ENCODE data around the gene HIVEP3.

HIVEP3 gene

GRCh38 chr1:41613689-41614574, 304.8 kb downstream of the HIVEP3 start:
- Histone ChIP-seq H3K4me1 (ENCODE audit: insufficient read depth, insufficient read length) (peaks cover 15% of the 10 kb centered on the region), H3K27me3 (ENCODE audit: insufficient read depth, insufficient read length) (no peaks in the 10 kb centered on the region), H3K9ac (ENCODE audit: insufficient read length, low read depth) (no peak overlapping the region), H3K9me3 (ENCODE audit: insufficient read depth, low read length) (no peaks in the 10 kb centered on the region), H3K36me3 (ENCODE audit: insufficient read depth, insufficient read length, low read length) (no peaks in the 10 kb centered on the region), H3K4me3 (ENCODE audit: insufficient read length, low read depth) (no peak overlapping the region)
- DNase-seq (ENCODE audit: low read depth, low spot score) = no peak
- TF ChIP-seq SUZ12 (IDR thresholded peaks at IDR 0.05; ENCODE audit: extremely low read depth, insufficient read depth, insufficient read length) (no peak), ZNF274 (IDR thresholded peaks at IDR 0.05; ENCODE audit: low read depth, low read length) (no peak), YY1 (IDR thresholded peaks at IDR 0.05; ENCODE audit: insufficient read depth, insufficient read length) (no peak)

- Histone ChIP-seq H3K36me3 (ENCODE audit: insufficient read depth, insufficient read length, low read length) (no peaks in the 10 kb centered on the region), H3K9ac (ENCODE audit: insufficient read length, low read depth) (no peak overlapping the region), H3K27me3 (ENCODE audit: insufficient read depth, insufficient read length) (no peaks in the 10 kb centered on the region), H3K9me3 (ENCODE audit: insufficient read depth, low read length) (no peaks in the 10 kb centered on the region), H3K4me3 (ENCODE audit: insufficient read length, low read depth) (no peak overlapping the region), H3K4me1 (ENCODE audit: insufficient read depth, insufficient read length) (peaks cover 12% of the 10 kb centered on the region)
- TF ChIP-seq ZNF274 (IDR thresholded peaks at IDR 0.05; ENCODE audit: low read depth, low read length) (no peak), SUZ12 (IDR thresholded peaks at IDR 0.05; ENCODE audit: extremely low read depth, insufficient read depth, insufficient read length) (no peak), YY1 (IDR thresholded peaks at IDR 0.05; ENCODE audit: insufficient read depth, insufficient read length) (no peak)
- no peak for DNase-seq (ENCODE audit: low read depth, low spot score)
Measured at GRCh38 chr1:41612953-41613352, 305.8 kb downstream of the HIVEP3 start.

- no peak overlapping the region for H3K9ac ChIP-seq (ENCODE audit: insufficient read length, low read depth)
Measured at GRCh38 chr1:41611932-41612450, 306.7 kb downstream of the HIVEP3 start.

GRCh38 chr1:41611068-41611931, 307.4 kb downstream of the HIVEP3 start:
- Histone ChIP-seq H3K9me3 (ENCODE audit: insufficient read depth, low read length) (no peaks in the 10 kb centered on the region), H3K4me3 (ENCODE audit: insufficient read length, low read depth) (no peak overlapping the region), H3K27me3 (ENCODE audit: insufficient read depth, insufficient read length) (no peaks in the 10 kb centered on the region), H3K36me3 (ENCODE audit: insufficient read depth, insufficient read length, low read length) (no peaks in the 10 kb centered on the region), H3K4me1 (ENCODE audit: insufficient read depth, insufficient read length) (peaks cover 14% of the 10 kb centered on the region), H3K9ac (ENCODE audit: insufficient read length, low read depth) (no peak overlapping the region)
- DNase-seq (ENCODE audit: low read depth, low spot score) = no peak
- TF ChIP-seq SUZ12 (IDR thresholded peaks at IDR 0.05; ENCODE audit: extremely low read depth, insufficient read depth, insufficient read length) (no peak), ZNF274 (IDR thresholded peaks at IDR 0.05; ENCODE audit: low read depth, low read length) (no peak), YY1 (IDR thresholded peaks at IDR 0.05; ENCODE audit: insufficient read depth, insufficient read length) (no peak)

More at GRCh38 chr1:41611932-41612450, 306.7 kb downstream of the HIVEP3 start:
- no peaks in the 10 kb centered on the region for H3K36me3 ChIP-seq (ENCODE audit: insufficient read depth, insufficient read length, low read length)
- H3K4me3 ChIP-seq (ENCODE audit: insufficient read length, low read depth) = no peak overlapping the region
- H3K4me1 ChIP-seq (ENCODE audit: insufficient read depth, insufficient read length) = peaks cover 14% of the 10 kb centered on the region
- H3K9me3 ChIP-seq (ENCODE audit: insufficient read depth, low read length) = no peaks in the 10 kb centered on the region
- no peak for DNase-seq (ENCODE audit: low read depth, low spot score)
- no peak for TF ChIP-seq ZNF274 (IDR thresholded peaks at IDR 0.05; ENCODE audit: low read depth, low read length)
- TF ChIP-seq YY1 (IDR thresholded peaks at IDR 0.05; ENCODE audit: insufficient read depth, insufficient read length) = no peak
- TF ChIP-seq SUZ12 (IDR thresholded peaks at IDR 0.05; ENCODE audit: extremely low read depth, insufficient read depth, insufficient read length) = no peak
- no peaks in the 10 kb centered on the region for H3K27me3 ChIP-seq (ENCODE audit: insufficient read depth, insufficient read length)

GRCh38 chr1:41610361-41610760, 308.4 kb downstream of the HIVEP3 start:
- no peaks in the 10 kb centered on the region for H3K9me3 ChIP-seq (ENCODE audit: insufficient read depth, low read length)
- no peaks in the 10 kb centered on the region for H3K27me3 ChIP-seq (ENCODE audit: insufficient read depth, insufficient read length)
- H3K4me1 ChIP-seq (ENCODE audit: insufficient read depth, insufficient read length) = peaks cover 14% of the 10 kb centered on the region
- TF ChIP-seq SUZ12 (IDR thresholded peaks at IDR 0.05; ENCODE audit: extremely low read depth, insufficient read depth, insufficient read length) = no peak
- TF ChIP-seq YY1 (IDR thresholded peaks at IDR 0.05; ENCODE audit: insufficient read depth, insufficient read length) = no peak
- no peak for TF ChIP-seq ZNF274 (IDR thresholded peaks at IDR 0.05; ENCODE audit: low read depth, low read length)
- no peaks in the 10 kb centered on the region for H3K36me3 ChIP-seq (ENCODE audit: insufficient read depth, insufficient read length, low read length)
- no peak overlapping the region for H3K9ac ChIP-seq (ENCODE audit: insufficient read length, low read depth)
- no peak for DNase-seq (ENCODE audit: low read depth, low spot score)
- no peak overlapping the region for H3K4me3 ChIP-seq (ENCODE audit: insufficient read length, low read depth)

GRCh38 chr1:41609166-41609883, 309.4 kb downstream of the HIVEP3 start:
- H3K9ac ChIP-seq (ENCODE audit: insufficient read length, low read depth) = no peak overlapping the region
- H3K36me3 ChIP-seq (ENCODE audit: insufficient read depth, insufficient read length, low read length) = no peaks in the 10 kb centered on the region
- H3K4me3 ChIP-seq (ENCODE audit: insufficient read length, low read depth) = no peak overlapping the region
- no peak for DNase-seq (ENCODE audit: low read depth, low spot score)
- peaks cover 14% of the 10 kb centered on the region for H3K4me1 ChIP-seq (ENCODE audit: insufficient read depth, insufficient read length)
- TF ChIP-seq SUZ12 (IDR thresholded peaks at IDR 0.05; ENCODE audit: extremely low read depth, insufficient read depth, insufficient read length) (no peak), ZNF274 (IDR thresholded peaks at IDR 0.05; ENCODE audit: low read depth, low read length) (no peak), YY1 (IDR thresholded peaks at IDR 0.05; ENCODE audit: insufficient read depth, insufficient read length) (no peak)
- H3K9me3 ChIP-seq (ENCODE audit: insufficient read depth, low read length) = no peaks in the 10 kb centered on the region
- H3K27me3 ChIP-seq (ENCODE audit: insufficient read depth, insufficient read length) = no peaks in the 10 kb centered on the region
